GF-D8 (cell line): Measurements from ENCODE around the gene APEH.
"Not testable (repeated sequence)": the region's sequence is repeated elsewhere in the genome, so short reads cannot be mapped to it uniquely, and the experiment has no call there.

ENCODE experiments used
- DNase-seq: peaks from one replicate; lab custom pipeline; 2025; lab: John Stamatoyannopoulos, UW

APEH gene

GRCh38 chr3:49690856-49691255 lies 16.7 kb downstream of the APEH start:
- not testable (repeated sequence) for DNase-seq

GRCh38 chr3:49691481-49691880 lies 17.3 kb downstream of the APEH start:
- DNase-seq: not testable (repeated sequence)

- DNase-seq: not testable (repeated sequence)
These were observed 20.4 kb downstream of the APEH start for GRCh38 chr3:49694409-49695070.

- not testable (repeated sequence) for DNase-seq
These were observed 21.3 kb downstream of the APEH start for GRCh38 chr3:49695350-49696015.

GRCh38 chr3:49699281-49699979 lies 25.3 kb downstream of the APEH start:
- DNase-seq: no peak

- no peak for DNase-seq
These were observed 25.9 kb downstream of the APEH start for GRCh38 chr3:49700014-49700413.

- no peak for DNase-seq
These were observed 26.4 kb downstream of the APEH start for GRCh38 chr3:49700453-49701128.

GRCh38 chr3:49701388-49702077 lies 27.4 kb downstream of the APEH start:
- no peak for DNase-seq

GRCh38 chr3:49702672-49703071 lies 28.5 kb downstream of the APEH start:
- no peak for DNase-seq

- no peak for DNase-seq
These were observed 29.3 kb downstream of the APEH start for GRCh38 chr3:49703443-49703927.

- DNase-seq: no peak
These were observed 29.8 kb downstream of the APEH start for GRCh38 chr3:49703956-49704355.

- no peak for DNase-seq
These were observed 30.5 kb downstream of the APEH start for GRCh38 chr3:49704629-49705028.

- DNase-seq: no peak
These were observed 31.3 kb downstream of the APEH start for GRCh38 chr3:49705390-49705960.

GRCh38 chr3:49706456-49707112 lies 32.4 kb downstream of the APEH start:
- no peak for DNase-seq

- DNase-seq: no peak
These were observed 32.9 kb downstream of the APEH start for GRCh38 chr3:49707113-49707480.

- DNase-seq: no peak
These were observed 35.7 kb downstream of the APEH start for GRCh38 chr3:49709852-49710251.

GRCh38 chr3:49711489-49711888 lies 37.3 kb downstream of the APEH start:
- no peak for DNase-seq

- no peak for DNase-seq
These were observed 38.0 kb downstream of the APEH start for GRCh38 chr3:49712166-49712565.

- DNase-seq: no peak
These were observed 38.6 kb downstream of the APEH start for GRCh38 chr3:49712631-49713317.

- DNase-seq: no peak
These were observed 39.4 kb downstream of the APEH start for GRCh38 chr3:49713336-49714105.
